EH (cell line): ENCODE data around the gene SYT15.
"Not testable (repeated sequence)": the region's sequence is repeated elsewhere in the genome, so short reads cannot be mapped to it uniquely, and the experiment has no call there.

Source experiments
- DNase-seq: peaks from one replicate; pipeline ENCODE4 v3.0.0-alpha.2; 2015; ENCODE audit warnings: low read depth

The SYT15 gene

GRCh38 chr10:46556515-46557318, 22.2 kb upstream of the SYT15 start, which contains the start of gene GPRIN2:
TSS of gene GPRIN2 (minus strand) at chr10:46556658. CDS start at chr10:46550736, 5,922 bp downstream.
- DNase-seq, result no peak

GRCh38 chr10:46557319-46558121, 21.4 kb upstream of the SYT15 start:
- no peak for DNase-seq

GRCh38 chr10:46558122-46558391, 20.9 kb upstream of the SYT15 start:
- no peak for DNase-seq

DNA sequence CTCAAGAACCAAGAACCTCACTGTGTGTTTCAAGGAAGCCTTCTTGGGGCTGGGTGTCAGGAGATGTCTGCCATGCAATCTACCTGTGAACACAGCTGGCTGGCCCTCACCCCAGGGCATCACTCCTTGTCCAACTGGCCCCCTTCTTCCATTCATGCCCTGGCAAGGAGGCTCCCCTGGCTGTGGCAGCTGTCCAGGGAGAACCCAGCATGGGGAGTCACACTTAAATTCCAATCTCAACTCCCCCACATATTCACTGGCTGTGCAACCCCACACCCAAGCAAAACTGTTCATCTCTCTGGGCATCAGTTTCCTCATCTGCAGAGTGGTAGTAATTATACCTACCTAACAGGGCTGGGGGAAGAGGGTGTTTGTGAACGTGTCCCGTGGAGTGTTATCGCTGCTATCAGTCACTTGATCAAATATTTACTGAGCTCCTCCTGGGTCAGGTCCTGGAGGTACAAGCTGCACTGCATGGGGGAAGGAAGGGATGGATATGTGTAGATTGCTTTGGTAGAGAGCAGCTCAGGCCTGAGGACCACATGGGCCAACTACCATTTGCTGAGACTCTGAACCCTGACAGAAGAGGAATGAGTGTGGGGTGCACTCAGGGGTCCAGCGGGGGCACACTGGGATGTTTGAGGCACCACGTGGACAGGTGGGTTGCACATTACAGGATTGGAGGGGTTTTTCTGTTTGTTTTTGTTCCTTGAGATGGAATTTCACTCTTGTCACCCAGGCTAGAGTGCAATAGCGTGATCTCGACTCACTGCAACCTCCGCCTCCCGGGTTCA, 20.3 kb upstream of the SYT15 start:
- DNase-seq, result no peak

DNA sequence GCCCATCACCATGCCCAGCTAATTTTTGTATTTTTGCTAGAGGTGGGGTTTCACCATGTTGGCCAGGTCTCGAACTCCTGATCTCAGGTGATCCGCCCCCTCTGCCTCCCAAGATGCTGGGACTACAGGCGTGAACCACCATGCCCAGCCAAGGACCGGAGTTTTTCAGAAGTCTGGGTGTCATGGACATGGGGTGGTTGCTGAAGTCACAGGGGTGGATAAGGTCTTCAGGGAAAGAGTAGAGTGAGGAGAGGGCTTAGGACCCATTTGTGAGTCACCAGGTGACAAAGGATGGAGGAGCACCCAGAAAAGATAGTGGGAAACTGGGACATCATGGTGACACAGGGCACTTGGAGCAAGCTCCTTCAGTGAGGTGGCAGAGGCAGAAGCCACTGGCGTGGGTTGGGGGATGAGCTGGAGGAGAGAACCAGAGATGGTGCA, 19.7 kb upstream of the SYT15 start:
- DNase-seq, result no peak

DNA sequence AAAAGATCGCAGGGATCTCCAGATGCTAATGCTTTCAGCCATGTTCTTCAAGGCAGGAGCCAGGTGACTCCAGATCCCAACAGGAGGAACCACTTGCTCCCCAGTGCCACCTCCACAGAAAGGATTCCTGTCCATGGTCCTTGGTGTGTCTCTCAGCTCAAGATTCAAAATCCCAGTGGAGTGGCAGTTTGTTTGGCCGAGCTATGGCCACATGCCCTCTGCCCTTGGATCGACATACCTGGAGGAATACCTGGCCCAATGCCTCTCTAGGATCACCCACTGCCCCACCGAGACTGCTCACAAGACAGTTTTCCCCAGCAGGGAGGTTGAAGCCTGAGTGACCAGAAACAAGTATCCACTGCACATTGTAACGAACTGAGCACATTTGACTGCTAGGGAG, 18.5 kb upstream of the SYT15 start:
- no peak for DNase-seq

GRCh38 chr10:46560952-46561351, 18.0 kb upstream of the SYT15 start:
- no peak for DNase-seq

DNA sequence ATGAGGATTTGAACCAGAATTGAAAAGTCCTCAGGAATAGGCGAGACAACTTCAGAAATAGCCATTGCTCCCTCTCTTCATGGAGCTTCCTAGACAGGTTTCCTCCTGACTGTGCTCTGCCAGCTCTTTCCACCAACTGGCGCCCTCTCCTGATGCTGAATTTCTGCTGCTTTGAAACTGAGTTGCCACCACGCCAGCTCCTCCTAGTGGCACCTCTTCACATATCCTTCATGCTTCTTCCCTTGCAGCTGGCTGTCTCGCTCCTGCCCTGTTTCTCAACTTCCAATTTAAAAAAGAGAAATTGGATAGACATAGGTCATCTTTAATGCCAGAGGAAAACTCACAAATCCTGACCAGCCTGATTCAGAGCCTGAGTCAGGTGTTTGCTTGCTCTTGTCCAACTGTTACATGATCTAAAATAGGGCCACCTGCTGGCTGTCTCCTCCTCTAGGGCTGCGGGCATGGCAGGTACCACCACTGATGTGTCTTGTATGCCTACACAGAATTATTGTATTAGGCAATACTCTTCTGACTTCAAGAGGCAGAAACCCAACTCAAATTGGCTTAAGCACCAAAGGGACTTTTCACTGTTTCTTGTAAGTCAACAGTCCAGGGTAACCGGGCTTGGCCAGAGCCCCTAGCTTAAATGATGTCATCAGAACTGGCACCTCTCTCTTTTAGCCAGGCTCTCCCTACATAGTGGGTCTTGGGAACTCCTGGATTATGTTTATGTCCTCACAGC, 13.2 kb upstream of the SYT15 start:
- peak; percentile 78 for DNase-seq

GRCh38 chr10:46567151-46567550, 11.8 kb upstream of the SYT15 start:
- DNase-seq, result not testable (repeated sequence)

GRCh38 chr10:46570655-46571054, 8.3 kb upstream of the SYT15 start:
- not testable (repeated sequence) for DNase-seq

- DNase-seq, result peak; percentile 32
These were observed 6.2 kb upstream of the SYT15 start for GRCh38 chr10:46572765-46573164.

DNA sequence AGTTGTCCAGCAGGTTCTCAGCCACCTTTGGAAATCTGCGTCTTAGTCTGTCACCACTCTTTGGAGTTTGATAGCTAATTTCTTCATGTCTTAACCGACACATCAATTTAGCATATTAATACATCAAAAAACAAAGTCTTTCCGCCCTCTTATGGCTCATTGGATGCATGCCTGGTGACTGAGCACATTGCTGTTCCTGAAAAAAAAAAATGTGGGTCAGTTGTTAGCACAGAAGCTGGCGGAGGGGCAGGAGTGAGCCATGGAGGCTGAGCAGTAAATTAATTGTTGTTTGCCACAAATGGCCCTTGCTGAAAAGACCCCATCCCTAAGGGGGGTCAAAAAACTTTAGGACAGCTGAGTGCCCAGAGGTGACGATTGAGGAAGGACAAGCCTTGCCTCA, 5.6 kb upstream of the SYT15 start:
- DNase-seq, result peak; percentile 68

DNA sequence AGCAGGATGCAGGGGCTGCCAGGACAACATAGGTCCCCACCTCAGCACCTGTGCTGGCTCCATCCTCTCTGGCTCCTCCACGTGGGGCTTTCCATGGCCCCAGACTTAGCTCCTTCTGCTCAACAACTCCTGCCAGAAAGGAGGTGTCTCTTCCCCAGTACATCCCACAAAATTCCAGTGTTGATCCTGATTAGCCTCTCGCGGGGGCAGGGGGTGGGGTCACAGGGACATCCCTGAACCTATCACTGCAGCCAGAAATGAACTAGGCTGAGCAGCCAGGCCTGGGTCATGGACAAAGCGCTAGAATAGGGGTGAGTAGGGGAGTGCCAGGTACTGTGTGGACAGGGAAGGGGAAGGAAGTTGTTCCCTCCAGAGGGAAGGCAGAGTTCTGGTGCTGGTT, 5.0 kb upstream of the SYT15 start:
- not testable (repeated sequence) for DNase-seq

DNA sequence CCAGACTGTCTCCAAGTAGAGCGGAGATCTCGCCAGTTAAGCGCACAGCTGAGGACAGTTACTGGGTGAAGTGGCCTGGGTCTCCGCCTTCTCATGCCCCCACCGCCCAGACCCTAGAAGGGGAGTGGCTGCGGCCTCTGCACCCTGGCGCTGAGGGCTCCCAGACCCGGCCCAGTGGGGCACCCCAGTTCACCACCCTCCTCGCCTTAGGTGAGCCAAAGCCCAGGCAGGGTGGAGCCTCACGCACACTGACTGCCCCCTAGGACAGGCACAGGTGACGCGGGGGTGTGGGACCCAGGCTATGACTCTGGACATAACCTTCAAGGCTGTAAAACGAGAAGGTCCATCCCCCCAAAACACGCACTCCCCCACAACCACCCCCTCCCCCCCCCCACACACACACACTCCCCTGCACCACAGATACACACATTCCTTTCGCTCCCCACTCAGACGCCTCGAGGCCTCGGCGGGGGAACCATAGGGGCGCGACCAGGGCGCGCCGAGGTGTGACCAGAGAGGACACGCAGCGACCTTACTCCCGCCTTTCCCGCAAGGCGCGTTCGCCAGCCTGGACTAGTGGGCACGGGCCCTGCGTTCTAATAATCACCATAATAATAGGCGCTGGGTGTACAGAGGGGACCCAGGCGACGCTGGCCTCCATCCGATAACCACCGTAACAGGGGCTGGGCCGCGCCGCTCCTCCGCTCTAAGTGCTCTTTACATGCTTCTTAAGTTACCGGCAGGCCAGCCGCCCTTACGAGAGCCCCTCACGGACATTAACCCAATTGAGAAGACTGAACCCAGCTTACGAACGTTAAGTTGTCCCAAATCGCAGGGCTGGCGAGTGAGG, 1.1 kb upstream of the SYT15 start:
- peak; percentile 1 for DNase-seq

DNA sequence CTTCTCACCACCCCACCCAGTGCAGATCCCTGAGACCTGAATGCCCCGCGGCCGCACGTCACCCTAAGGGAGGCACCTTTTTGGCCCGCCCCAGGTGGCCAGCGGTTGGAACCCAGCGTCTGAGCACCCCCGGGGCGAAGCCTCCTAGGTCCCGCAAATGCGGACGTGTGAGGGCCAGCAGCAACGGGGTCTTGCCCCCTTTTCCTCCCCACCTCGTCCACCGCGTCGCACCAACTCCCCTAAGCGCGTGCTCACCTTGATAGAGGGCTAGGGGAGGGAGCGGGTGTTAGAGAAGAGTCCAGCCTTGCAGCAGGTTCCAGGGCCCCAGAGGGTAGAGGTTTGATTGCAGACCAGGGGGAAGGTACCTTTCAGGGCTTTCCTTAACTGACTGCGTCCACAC, 450 bp downstream of the SYT15 start:
- not testable (repeated sequence) for DNase-seq

DNA sequence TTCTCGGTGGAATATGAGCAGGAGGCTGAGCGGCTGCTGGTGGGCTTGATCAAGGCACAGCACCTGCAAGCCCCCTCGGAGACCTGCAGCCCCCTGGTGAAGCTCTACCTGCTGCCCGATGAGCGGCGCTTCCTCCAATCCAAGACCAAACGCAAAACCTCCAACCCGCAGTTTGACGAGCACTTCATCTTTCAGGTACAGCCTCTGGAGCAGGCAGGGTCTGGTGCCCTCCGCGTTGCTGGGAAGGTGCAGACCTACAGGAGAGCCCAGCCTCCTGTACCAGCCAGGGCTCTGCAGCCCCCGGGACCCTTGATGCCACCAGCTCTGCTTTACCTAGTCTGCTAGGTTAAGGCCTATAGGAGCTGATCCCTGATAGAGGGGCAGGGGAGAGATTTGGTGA, 3.1 kb downstream of the SYT15 start:
- not testable (repeated sequence) for DNase-seq

DNA sequence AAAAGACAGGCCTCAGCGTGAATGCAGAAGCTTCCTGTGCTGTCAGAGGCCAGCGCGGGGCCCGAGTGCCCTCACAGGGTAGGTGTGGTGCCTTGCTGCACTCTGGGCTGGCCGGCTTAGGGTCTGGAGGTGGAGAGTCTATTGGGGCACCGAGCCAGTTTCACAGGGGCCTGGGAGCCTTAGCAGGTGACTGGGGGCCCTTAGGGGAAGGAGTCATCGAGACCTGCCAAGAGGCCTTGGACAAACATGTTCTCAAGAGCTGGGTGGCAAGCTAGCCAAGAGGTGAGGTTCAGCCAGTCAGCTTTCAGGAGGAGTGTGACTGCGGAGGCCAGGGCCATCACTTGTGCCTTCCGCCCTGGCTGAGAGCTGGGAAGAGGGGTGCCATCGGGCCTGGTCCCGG, 3.6 kb downstream of the SYT15 start:
- not testable (repeated sequence) for DNase-seq

- DNase-seq, result not testable (repeated sequence)
These were observed 5.3 kb downstream of the SYT15 start for GRCh38 chr10:46584196-46584595.

DNA sequence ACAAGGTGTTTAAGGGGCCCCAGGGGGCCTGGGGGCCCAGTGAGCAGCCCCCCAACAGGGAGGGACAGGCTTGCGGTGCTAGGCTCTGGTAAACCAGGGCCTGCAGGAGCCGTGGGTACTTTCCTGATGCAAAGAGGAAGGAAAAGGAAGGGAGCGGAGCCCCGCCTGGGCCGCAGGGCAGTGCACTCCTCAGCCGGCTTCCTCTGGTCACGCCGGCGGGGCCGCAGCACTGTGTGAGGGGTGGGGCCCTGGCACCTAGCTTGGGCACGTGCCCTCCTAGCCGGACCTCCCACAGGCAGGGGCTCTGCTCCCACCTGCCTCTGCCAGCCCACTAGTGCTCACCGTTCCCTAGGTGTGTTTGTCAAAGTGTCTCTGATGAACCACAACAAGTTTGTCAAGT, 6.3 kb downstream of the SYT15 start:
- not testable (repeated sequence) for DNase-seq

- DNase-seq, result not testable (repeated sequence)
These were observed 8.6 kb downstream of the SYT15 start for GRCh38 chr10:46587546-46587945.

DNA sequence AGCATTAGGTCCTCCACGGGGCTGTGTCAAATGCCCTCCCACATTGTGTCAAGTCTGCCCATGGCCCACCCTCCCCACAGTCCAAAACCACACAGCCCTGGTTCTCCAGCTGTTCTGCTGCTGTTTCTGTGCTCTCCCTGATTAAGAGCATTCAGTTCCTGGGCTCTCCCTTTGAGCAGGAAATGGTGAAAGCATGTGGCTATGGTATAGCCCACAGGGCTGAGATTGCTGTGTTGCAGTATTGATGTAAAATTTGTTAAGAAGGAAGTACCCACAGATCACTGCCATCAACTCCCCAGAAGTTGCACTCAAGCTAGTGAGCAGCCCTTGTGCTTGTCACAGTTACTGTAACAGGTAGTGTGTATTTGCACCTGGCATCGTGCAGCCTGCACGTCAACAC, 9.3 kb downstream of the SYT15 start:
- DNase-seq, result not testable (repeated sequence)
